ENCODE results near the gene CPNE2. TPM values are rescaled to one million over a fixed set of nuclear protein-coding genes. Genes with fewer than 3 reads are reported as not detected.

Gene CPNE2
- total and polyA plus RNA-seq, 4 donors: 6.8 to 14.6 (median 11.0) TPM

GRCh38 chr16:57138281-57138935 lies 46.0 kb downstream of the CPNE2 start:
- no peaks in the 10 kb centered on the region for H3K9me3 ChIP-seq (ENCODE audit: control insufficient read depth in 4 of 4, low read length in 3 of 4)
- no peak overlapping the region for H3K4me3 ChIP-seq (ENCODE audit: low read depth in 1 of 3, low read length in 3 of 3)
- H3K27me3 ChIP-seq (ENCODE audit: control insufficient read depth in 4 of 4, insufficient read depth in 4 of 4, low read length in 3 of 4): no peaks in the 10 kb centered on the region
- H3K4me1 ChIP-seq (ENCODE audit: control insufficient read depth in 4 of 4, insufficient read depth in 4 of 4, low read length in 3 of 4): peaks cover 0 to 9% (median 0%) of the 10 kb centered on the region in 4 donors
- H3K9ac ChIP-seq (ENCODE audit: low read depth in 1 of 2, low read length in 2 of 2): no peak overlapping the region
- TF ChIP-seq SP1 (IDR thresholded peaks at IDR 0.05) (no peak), HNF4A (conservative IDR thresholded peaks at IDR 0.05) (no peak), FOXA1 (IDR thresholded peaks at IDR 0.05) (no peak), REST (IDR thresholded peaks at IDR 0.05) (no peak), NR2F2 (IDR thresholded peaks at IDR 0.05) (no peak), EGR1 (IDR thresholded peaks at IDR 0.05; ENCODE audit: low read depth in 2 of 2) (no peak)
- WGBS: 83% methylated on average over 10 of the region's 10 CpGs
- no peaks in the 10 kb centered on the region for H3K36me3 ChIP-seq (ENCODE audit: control insufficient read depth in 4 of 4, insufficient read depth in 3 of 4, low read depth in 1 of 4, low read length in 3 of 4)
- no peak for DNase-seq (ENCODE audit: low spot score)
- H3K27ac ChIP-seq (ENCODE audit: low read depth in 1 of 2, low read length in 2 of 2): no peak overlapping the region

GRCh38 chr16:57140931-57141668 lies 48.7 kb downstream of the CPNE2 start:
- TF ChIP-seq HNF4A (conservative IDR thresholded peaks at IDR 0.05) (no peak), SP1 (IDR thresholded peaks at IDR 0.05) (no peak), RXRA (IDR thresholded peaks at IDR 0.05) (no peak), CTCF (IDR thresholded peaks at IDR 0.05; ENCODE audit: low read depth, low read length, missing input control) (no peak), MAX (IDR thresholded peaks at IDR 0.05) (no peak), ATF3 (IDR thresholded peaks at IDR 0.05) (no peak), RAD21 (IDR thresholded peaks at IDR 0.05) (no peak)
- WGBS: 89% methylated on average over 7 of the region's 7 CpGs
- H3K27me3 ChIP-seq (ENCODE audit: control insufficient read depth in 4 of 4, insufficient read depth in 4 of 4, low read length in 3 of 4): no peaks in the 10 kb centered on the region
- no peak overlapping the region for H3K4me3 ChIP-seq (ENCODE audit: low read depth in 1 of 3, low read length in 3 of 3)
- no peak overlapping the region for H3K27ac ChIP-seq (ENCODE audit: low read depth in 1 of 2, low read length in 2 of 2)
- no peaks in the 10 kb centered on the region for H3K36me3 ChIP-seq (ENCODE audit: control insufficient read depth in 4 of 4, insufficient read depth in 3 of 4, low read depth in 1 of 4, low read length in 3 of 4)
- H3K4me1 ChIP-seq (ENCODE audit: control insufficient read depth in 4 of 4, insufficient read depth in 4 of 4, low read length in 3 of 4): peaks cover 0 to 17% (median under 1%) of the 10 kb centered on the region in 4 donors
- no peaks in the 10 kb centered on the region for H3K9me3 ChIP-seq (ENCODE audit: control insufficient read depth in 4 of 4, low read length in 3 of 4)
- no peak overlapping the region for H3K9ac ChIP-seq (ENCODE audit: low read depth in 1 of 2, low read length in 2 of 2)
- no peak for DNase-seq (ENCODE audit: low spot score)
